K562 (cell line): ENCODE data around the gene KLC3. TPM values are rescaled to one million over a fixed set of nuclear protein-coding genes. Genes with fewer than 3 reads are reported as not detected.

Experiments used
- CCAR2 ChIP-seq: fragments of 200-400 bp; formaldehyde crosslinking; IDR thresholded peaks from 2 replicates; pipeline ENCODE4 v1.6.1; 2017; ENCODE audit warnings: mild to moderate bottlenecking, low read depth, low read length
- KDM1A ChIP-seq, 2 experiments: fragments of 450-650 bp; IDR thresholded peaks; 2 replicates each; pipeline ENCODE4 v1.6.1; 2016; ENCODE audit warnings: mild to moderate bottlenecking in 2 of 2
- MCM2 ChIP-seq: fragments of 450-650 bp; IDR thresholded peaks from 2 replicates; pipeline ENCODE4 v1.6.1; 2017; ENCODE audit warnings: low read depth, mild to moderate bottlenecking
- MECOM ChIP-seq: fragments of 250-450 bp; sonication (Bioruptor Pico); IDR thresholded peaks from 2 replicates; pipeline ENCODE4 v1.8.0; 2022; ENCODE audit warnings: inconsistent platforms
- MEIS2 ChIP-seq: fragments of 450-650 bp; IDR thresholded peaks from 2 replicates; pipeline ENCODE4 v1.6.1; 2014; ENCODE audit warnings: mild to moderate bottlenecking; ENCODE audit not compliant: partially characterized antibody
- NFATC3 ChIP-seq: fragments of 450-650 bp; IDR thresholded peaks from 2 replicates; pipeline ENCODE4 v1.6.1; 2017; ENCODE audit warnings: mild to moderate bottlenecking
- PCBP1 ChIP-seq: fragments of 200-400 bp; formaldehyde crosslinking; IDR thresholded peaks from 2 replicates; pipeline ENCODE4 v1.6.1; 2018; ENCODE audit warnings: mild to moderate bottlenecking, low read depth, low read length; ENCODE audit not compliant: poor library complexity, severe bottlenecking
- PTBP1 ChIP-seq: fragments of 200-400 bp; formaldehyde crosslinking; IDR thresholded peaks from 2 replicates; pipeline ENCODE4 v1.6.1; 2017; ENCODE audit warnings: low read depth, low read length
- SIN3B ChIP-seq: fragments of 450-650 bp; IDR thresholded peaks from 2 replicates; pipeline ENCODE4 v1.6.1; 2017; ENCODE audit warnings: low read depth, mild to moderate bottlenecking, moderate library complexity
- SNAPC5 ChIP-seq: fragments of 250-450 bp; sonication (Bioruptor Pico); IDR thresholded peaks from 2 replicates; pipeline ENCODE4 v1.8.0; 2021; ENCODE audit warnings: moderate library complexity, mild to moderate bottlenecking, inconsistent platforms
- SP2 ChIP-seq: IDR thresholded peaks from 2 replicates; pipeline ENCODE4 v1.6.1; 2011; ENCODE audit warnings: mild to moderate bottlenecking, low read depth, low read length, moderate library complexity; ENCODE audit not compliant: poor library complexity, severe bottlenecking; ENCODE audit errors: extremely low read depth
- ZNF586 ChIP-seq: fragments of 450-650 bp; formaldehyde crosslinking; conservative IDR thresholded peaks from 2 replicates; pipeline ENCODE4 v1.4.0; 2020; ENCODE audit warnings: mild to moderate bottlenecking, moderate library complexity
- ZNF79 ChIP-seq: fragments of 250-450 bp; sonication (Bioruptor Pico); IDR thresholded peaks from 2 replicates; pipeline ENCODE4 v1.4.0; 2020; ENCODE audit warnings: low read depth, mild to moderate bottlenecking, moderate library complexity
- polyA plus RNA-seq, 8 experiments: library from polyadenylated mRNA; depleted of rRNA in 4 of 8; stranded (reverse) in 5 of 8; unstranded in 3 of 8; fragments of >200 nt; fragmentation: Nextera tagmentation in 2 of 8; fragmentation: Illumina TruSeq in 1 of 8; extraction: Ambion mirVana in 2 of 8; extraction: Trizol in 1 of 8; gene quantifications; 2 replicates each; pipeline versions ENCODE4 v1.2.1 to v1.2.3, GENCODE V29; 2011 to 2014; ENCODE audit warnings: inconsistent platforms in 1 of 8, missing spikeins in 1 of 8
- total RNA-seq, 7 experiments: library from RNA; depleted of rRNA in 6 of 7; stranded (reverse); fragments of >200 nt in 6 of 7; fragmentation: Illumina TruSeq in 2 of 7; extraction: Trizol in 2 of 7; gene quantifications; 2 replicates each; pipeline versions ENCODE4 v1.2.1 to v1.2.3, GENCODE V29; 2011 to 2021; ENCODE audit warnings: low replicate concordance in 1 of 7
- TF ChIP-seq, protein P1 (sequence below): fragments of 450-650 bp; formaldehyde crosslinking; IDR thresholded peaks from 2 replicates; pipeline ENCODE4 v1.4.0; 2020; ENCODE audit warnings: mild to moderate bottlenecking, moderate library complexity
- TF ChIP-seq, protein P2 (sequence below), 2 experiments: fragments of 450-650 bp in 1 of 2; IDR thresholded peaks; 2 replicates each; pipeline ENCODE4 v1.6.1; 2011 to 2017; ENCODE audit warnings: low read depth in 2 of 2, antibody characterized with exemption in 1 of 2, borderline replicate concordance in 1 of 2, low read length in 1 of 2, mild to moderate bottlenecking in 1 of 2, mixed read lengths in 1 of 2; ENCODE audit not compliant: control insufficient read depth in 1 of 2
- TF ChIP-seq, protein P3 (sequence below): fragments of 250-450 bp; sonication (Bioruptor Pico); IDR thresholded peaks from 2 replicates; pipeline ENCODE4 v1.5.1; 2021; ENCODE audit warnings: mild to moderate bottlenecking
- TF ChIP-seq, protein P4 (sequence below): fragments of 250-450 bp; sonication (Bioruptor Pico); IDR thresholded peaks from 2 replicates; pipeline ENCODE4 v1.9.0; 2021; ENCODE audit warnings: mild to moderate bottlenecking

KLC3 gene
- total and polyA plus RNA-seq, 9 of the 15 experiments (the other 6 are each of a cell fraction or from before 2014, with no cell fraction given), result 0.03 to 1.2 (median 0.59) TPM; not detected in 3

DNA sequence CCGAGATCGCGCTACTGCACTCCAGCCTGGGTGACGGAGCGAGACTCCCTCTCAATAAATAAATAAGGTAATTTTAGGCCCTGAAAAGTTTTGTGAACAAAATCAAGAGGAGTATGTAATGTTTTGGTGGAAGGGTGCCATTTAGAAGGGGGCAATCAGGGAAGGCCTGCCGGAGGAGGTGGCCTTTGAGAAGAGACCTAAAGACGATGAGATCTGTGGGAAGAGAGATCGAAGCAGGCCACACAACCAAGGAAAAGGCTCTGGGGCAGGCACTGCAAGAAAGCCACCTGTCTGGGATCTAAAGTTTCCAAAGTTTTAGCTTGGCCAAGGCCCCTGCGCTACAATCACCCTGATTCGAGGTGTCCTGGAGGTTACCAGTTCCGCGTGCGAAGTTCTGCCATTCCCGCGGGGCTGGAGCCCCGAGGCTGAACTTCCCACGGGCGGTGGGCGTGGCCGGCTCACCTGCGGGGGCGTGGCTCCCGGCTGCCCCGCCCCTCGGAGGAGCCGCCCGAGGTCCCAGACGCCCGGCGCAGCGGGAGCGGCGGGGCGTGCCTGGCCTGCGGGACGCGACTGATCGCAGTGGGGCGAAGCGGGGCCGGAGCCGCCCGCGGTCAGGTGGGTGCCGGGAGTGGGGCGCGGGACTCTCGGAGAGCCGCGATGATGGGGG is at the start of gene KLC3 (continued):
- TF ChIP-seq, protein P1, sequence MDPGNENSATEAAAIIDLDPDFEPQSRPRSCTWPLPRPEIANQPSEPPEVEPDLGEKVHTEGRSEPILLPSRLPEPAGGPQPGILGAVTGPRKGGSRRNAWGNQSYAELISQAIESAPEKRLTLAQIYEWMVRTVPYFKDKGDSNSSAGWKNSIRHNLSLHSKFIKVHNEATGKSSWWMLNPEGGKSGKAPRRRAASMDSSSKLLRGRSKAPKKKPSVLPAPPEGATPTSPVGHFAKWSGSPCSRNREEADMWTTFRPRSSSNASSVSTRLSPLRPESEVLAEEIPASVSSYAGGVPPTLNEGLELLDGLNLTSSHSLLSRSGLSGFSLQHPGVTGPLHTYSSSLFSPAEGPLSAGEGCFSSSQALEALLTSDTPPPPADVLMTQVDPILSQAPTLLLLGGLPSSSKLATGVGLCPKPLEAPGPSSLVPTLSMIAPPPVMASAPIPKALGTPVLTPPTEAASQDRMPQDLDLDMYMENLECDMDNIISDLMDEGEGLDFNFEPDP, result no peak
- TF ChIP-seq SP2, result no peak
- TF ChIP-seq NFATC3, result no peak
- TF ChIP-seq ZNF79 (CRISPR knock-in tag), result no peak
- no peak for TF ChIP-seq MEIS2
- no peak for TF ChIP-seq SNAPC5
- TF ChIP-seq ZNF586, result no peak
- TF ChIP-seq, protein P2, sequence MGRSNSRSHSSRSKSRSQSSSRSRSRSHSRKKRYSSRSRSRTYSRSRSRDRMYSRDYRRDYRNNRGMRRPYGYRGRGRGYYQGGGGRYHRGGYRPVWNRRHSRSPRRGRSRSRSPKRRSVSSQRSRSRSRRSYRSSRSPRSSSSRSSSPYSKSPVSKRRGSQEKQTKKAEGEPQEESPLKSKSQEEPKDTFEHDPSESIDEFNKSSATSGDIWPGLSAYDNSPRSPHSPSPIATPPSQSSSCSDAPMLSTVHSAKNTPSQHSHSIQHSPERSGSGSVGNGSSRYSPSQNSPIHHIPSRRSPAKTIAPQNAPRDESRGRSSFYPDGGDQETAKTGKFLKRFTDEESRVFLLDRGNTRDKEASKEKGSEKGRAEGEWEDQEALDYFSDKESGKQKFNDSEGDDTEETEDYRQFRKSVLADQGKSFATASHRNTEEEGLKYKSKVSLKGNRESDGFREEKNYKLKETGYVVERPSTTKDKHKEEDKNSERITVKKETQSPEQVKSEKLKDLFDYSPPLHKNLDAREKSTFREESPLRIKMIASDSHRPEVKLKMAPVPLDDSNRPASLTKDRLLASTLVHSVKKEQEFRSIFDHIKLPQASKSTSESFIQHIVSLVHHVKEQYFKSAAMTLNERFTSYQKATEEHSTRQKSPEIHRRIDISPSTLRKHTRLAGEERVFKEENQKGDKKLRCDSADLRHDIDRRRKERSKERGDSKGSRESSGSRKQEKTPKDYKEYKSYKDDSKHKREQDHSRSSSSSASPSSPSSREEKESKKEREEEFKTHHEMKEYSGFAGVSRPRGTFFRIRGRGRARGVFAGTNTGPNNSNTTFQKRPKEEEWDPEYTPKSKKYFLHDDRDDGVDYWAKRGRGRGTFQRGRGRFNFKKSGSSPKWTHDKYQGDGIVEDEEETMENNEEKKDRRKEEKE (IDR thresholded peaks at IDR 0.05; ENCODE audit: borderline replicate concordance in 1 of 2, control insufficient read depth in 1 of 2, low read depth in 2 of 2, low read length in 1 of 2), result no peak
- TF ChIP-seq, protein P3, sequence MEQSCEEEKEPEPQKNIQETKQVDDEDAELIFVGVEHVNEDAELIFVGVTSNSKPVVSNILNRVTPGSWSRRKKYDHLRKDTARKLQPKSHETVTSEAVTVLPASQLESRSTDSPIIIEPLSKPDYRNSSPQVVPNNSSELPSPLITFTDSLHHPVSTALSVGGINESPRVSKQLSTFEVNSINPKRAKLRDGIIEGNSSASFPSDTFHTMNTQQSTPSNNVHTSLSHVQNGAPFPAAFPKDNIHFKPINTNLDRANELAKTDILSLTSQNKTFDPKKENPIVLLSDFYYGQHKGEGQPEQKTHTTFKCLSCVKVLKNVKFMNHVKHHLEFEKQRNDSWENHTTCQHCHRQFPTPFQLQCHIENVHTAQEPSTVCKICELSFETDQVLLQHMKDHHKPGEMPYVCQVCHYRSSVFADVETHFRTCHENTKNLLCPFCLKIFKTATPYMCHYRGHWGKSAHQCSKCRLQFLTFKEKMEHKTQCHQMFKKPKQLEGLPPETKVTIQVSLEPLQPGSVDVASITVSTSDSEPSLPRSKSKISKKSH (CRISPR knock-in tag), result 0 out of 2 replicates have a peak, but pooled peaks have one; percentile 10
- TF ChIP-seq CCAR2, result no peak
- peak; percentile 41; the same call in 1 of the 2 replicates for TF ChIP-seq SIN3B
- TF ChIP-seq MCM2, result no peak
- TF ChIP-seq MECOM (CRISPR knock-in tag), result 0 out of 2 replicates have a peak, but pooled peaks have one; percentile 16
- TF ChIP-seq KDM1A (IDR thresholded peaks at IDR 0.05), result no peak
- 0 out of 2 replicates have a peak, but pooled peaks have one; percentile 45 for TF ChIP-seq PTBP1
- TF ChIP-seq, protein P4, sequence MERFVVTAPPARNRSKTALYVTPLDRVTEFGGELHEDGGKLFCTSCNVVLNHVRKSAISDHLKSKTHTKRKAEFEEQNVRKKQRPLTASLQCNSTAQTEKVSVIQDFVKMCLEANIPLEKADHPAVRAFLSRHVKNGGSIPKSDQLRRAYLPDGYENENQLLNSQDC (CRISPR knock-in tag), result no peak
- TF ChIP-seq PCBP1, result no peak
